ENCODE data around the gene MYZAP.

- TF ChIP-seq TRIM28 (IDR thresholded peaks at IDR 0.05) (no peak), JUND (IDR thresholded peaks at IDR 0.05; ENCODE audit: borderline replicate concordance, low read depth, low read length) (no peak), JUND (tag; IDR thresholded peaks at IDR 0.05; ENCODE audit: borderline replicate concordance, low read depth, low read length) (no peak), EP300 (IDR thresholded peaks at IDR 0.05; ENCODE audit: low read length) (no peak), ZNF3 (CRISPR knock-in tag; IDR thresholded peaks at IDR 0.05) (no peak), MAFK (IDR thresholded peaks at IDR 0.05; ENCODE audit: low read length) (no peak), ZBTB12 (CRISPR knock-in tag; IDR thresholded peaks at IDR 0.05) (no peak), CREB1 (IDR thresholded peaks at IDR 0.05) (no peak), CREB1 (CRISPR knock-in tag; IDR thresholded peaks at IDR 0.05) (no peak), MAFF (IDR thresholded peaks at IDR 0.05; ENCODE audit: low read length) (no peak), ELK1 (CRISPR knock-in tag; IDR thresholded peaks at IDR 0.05) (no peak), ZMIZ1 (IDR thresholded peaks at IDR 0.05; ENCODE audit: low read depth in 2 of 2, low read length in 2 of 2) (no peak), BRCA1 (IDR thresholded peaks at IDR 0.05) (no peak), BRCA1 (CRISPR knock-in tag; IDR thresholded peaks at IDR 0.05) (no peak)
- TF ChIP-seq, protein P1, sequence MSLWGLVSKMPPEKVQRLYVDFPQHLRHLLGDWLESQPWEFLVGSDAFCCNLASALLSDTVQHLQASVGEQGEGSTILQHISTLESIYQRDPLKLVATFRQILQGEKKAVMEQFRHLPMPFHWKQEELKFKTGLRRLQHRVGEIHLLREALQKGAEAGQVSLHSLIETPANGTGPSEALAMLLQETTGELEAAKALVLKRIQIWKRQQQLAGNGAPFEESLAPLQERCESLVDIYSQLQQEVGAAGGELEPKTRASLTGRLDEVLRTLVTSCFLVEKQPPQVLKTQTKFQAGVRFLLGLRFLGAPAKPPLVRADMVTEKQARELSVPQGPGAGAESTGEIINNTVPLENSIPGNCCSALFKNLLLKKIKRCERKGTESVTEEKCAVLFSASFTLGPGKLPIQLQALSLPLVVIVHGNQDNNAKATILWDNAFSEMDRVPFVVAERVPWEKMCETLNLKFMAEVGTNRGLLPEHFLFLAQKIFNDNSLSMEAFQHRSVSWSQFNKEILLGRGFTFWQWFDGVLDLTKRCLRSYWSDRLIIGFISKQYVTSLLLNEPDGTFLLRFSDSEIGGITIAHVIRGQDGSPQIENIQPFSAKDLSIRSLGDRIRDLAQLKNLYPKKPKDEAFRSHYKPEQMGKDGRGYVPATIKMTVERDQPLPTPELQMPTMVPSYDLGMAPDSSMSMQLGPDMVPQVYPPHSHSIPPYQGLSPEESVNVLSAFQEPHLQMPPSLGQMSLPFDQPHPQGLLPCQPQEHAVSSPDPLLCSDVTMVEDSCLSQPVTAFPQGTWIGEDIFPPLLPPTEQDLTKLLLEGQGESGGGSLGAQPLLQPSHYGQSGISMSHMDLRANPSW (CRISPR knock-in tag; IDR thresholded peaks at IDR 0.05): no peak
- TF ChIP-seq, protein P2, sequence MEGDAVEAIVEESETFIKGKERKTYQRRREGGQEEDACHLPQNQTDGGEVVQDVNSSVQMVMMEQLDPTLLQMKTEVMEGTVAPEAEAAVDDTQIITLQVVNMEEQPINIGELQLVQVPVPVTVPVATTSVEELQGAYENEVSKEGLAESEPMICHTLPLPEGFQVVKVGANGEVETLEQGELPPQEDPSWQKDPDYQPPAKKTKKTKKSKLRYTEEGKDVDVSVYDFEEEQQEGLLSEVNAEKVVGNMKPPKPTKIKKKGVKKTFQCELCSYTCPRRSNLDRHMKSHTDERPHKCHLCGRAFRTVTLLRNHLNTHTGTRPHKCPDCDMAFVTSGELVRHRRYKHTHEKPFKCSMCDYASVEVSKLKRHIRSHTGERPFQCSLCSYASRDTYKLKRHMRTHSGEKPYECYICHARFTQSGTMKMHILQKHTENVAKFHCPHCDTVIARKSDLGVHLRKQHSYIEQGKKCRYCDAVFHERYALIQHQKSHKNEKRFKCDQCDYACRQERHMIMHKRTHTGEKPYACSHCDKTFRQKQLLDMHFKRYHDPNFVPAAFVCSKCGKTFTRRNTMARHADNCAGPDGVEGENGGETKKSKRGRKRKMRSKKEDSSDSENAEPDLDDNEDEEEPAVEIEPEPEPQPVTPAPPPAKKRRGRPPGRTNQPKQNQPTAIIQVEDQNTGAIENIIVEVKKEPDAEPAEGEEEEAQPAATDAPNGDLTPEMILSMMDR (IDR thresholded peaks at IDR 0.05 in 2 of 3, conservative IDR thresholded peaks at IDR 0.05 in 1 of 3; ENCODE audit: insufficient read depth in 2 of 3, low read depth in 1 of 3, low read length in 3 of 3): no peak
Measured at GRCh38 chr15:57606048-57606447, 14.3 kb downstream of the MYZAP start.
